GM19372 (cell line): Measurements from ENCODE around the gene JAK1.
"Not testable (repeated sequence)": the region's sequence is repeated elsewhere in the genome, so short reads cannot be mapped to it uniquely, and the experiment has no call there.

ENCODE experiments used
- ATAC-seq: cut with Tn5 transposase; IDR thresholded peaks from one replicate; pipeline ENCODE4 v1.9.1; 2021; ENCODE audit warnings: mild to moderate bottlenecking, low read depth, moderate library complexity; ENCODE audit not compliant: unreplicated experiment

Gene JAK1

DNA sequence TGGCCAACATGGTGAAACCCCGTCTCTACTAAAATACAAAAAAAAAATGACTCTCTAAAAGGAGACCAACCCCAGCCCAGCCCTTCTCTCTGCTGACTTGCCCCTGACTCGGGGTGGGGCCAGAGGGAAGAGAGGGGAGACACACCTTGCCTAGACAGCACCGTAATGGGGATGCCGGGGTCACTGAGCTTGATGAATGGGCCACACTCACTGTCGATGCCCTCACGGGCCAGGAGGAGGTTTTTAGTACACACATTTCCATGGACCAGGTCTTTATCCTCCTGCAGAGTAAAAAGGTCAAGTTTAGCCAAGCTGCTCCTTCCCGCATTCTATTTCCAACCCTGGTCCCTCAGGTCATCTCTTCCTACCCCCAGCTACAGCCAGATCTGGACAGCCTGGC, 121.7 kb downstream of the JAK1 start:
- ATAC-seq: no peak

GRCh38 chr1:64844175-64844574, 122.2 kb downstream of the JAK1 start:
- no peak for ATAC-seq

- no peak for ATAC-seq
These were observed 122.7 kb downstream of the JAK1 start for GRCh38 chr1:64843675-64844074.

DNA sequence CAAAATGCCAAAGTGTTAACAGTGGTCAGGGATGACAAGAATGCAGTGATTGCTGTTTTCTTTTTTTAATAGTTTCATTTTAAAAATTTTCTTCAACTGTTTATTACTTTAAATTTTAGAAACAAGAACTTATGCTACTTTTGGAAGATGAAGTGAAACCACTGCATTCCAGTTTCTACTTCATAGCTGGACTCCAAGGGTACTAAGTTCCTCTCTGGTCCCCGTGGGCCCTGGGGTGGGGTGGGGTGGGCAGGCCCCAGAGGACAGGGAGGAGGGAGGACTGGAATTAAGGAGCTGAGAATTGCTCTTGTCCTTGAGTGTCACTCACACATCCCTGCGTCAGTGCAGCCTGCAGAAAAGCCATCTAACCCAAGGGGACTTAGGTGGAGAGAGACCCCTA, 124.1 kb downstream of the JAK1 start:
- no peak for ATAC-seq

- ATAC-seq: no peak
These were observed 124.9 kb downstream of the JAK1 start for GRCh38 chr1:64841330-64842065.

DNA sequence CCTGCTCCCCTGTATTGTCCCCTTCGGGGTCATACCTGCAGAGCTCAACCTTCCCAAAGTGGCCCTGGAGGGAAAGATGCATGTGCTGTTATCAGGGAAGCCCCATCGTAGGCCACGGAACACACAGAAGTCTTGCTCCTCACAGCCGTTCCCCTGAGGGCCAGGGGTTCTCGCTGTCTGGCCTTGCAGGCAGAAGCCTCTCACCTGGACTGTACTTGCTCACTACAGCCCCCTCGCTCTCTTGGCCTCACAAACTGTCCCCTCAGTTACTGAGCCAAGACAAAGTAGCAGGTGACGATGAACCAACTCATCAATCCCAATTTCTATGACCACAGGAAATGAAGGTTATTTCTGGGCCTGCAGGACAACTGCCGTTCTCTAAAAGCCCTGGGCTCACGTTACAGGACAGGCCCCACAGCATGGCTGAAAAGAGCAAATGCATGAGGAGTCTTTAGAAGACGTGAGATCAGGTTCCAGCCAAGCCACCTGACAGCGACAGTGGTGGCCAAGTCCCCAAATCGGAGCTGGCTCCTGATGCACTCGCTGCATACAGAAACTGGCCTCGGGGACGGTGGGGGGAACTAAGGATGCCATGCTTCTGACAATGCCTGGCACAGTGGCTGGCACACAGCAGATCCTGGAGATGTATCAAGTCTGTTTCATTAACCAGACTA, 126.5 kb downstream of the JAK1 start:
- ATAC-seq: no peak

GRCh38 chr1:64839261-64839660, 127.1 kb downstream of the JAK1 start:
- ATAC-seq: no peak

DNA sequence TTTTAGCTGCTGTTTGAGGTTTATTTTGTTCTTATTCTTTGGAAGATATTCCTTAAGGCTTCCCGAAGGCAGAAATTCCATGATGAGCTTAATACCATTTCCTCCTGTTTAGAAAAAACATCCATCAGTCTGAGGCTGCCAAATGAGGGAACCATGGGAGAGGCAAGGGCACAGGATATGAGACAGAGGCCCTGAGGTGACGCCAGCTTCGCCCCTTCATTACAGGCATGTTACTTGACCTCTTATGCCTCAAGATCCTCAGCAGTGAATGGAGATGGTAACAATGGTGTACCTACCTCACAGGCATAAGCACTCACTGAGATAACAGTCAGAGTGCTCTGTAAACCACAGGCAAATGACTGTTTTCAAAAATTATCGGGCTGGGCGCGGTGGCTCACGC, 127.9 kb downstream of the JAK1 start:
- no peak for ATAC-seq

GRCh38 chr1:64836802-64837201, 129.5 kb downstream of the JAK1 start:
- ATAC-seq: no peak

DNA sequence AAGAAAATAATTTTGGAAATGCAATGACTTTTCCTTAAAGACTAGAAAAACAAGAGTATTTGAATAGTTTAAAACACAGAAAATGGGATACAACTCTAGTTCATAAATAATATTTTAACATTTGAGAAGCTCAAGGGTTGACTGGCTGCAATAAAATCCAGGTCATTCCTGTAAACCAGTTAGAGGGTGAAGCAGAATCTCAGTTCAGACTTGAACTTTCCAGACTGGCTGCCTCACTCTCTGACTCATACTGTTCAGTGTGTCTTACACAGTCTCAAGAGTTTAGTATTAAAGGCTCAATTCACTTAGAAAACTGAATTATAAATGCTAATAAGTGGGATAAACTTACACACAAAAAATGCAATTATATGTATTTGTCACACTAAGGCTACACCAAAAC, 131.6 kb downstream of the JAK1 start:
- ATAC-seq: no peak

- ATAC-seq: no peak
These were observed 136.2 kb downstream of the JAK1 start for GRCh38 chr1:64830030-64830651.

DNA sequence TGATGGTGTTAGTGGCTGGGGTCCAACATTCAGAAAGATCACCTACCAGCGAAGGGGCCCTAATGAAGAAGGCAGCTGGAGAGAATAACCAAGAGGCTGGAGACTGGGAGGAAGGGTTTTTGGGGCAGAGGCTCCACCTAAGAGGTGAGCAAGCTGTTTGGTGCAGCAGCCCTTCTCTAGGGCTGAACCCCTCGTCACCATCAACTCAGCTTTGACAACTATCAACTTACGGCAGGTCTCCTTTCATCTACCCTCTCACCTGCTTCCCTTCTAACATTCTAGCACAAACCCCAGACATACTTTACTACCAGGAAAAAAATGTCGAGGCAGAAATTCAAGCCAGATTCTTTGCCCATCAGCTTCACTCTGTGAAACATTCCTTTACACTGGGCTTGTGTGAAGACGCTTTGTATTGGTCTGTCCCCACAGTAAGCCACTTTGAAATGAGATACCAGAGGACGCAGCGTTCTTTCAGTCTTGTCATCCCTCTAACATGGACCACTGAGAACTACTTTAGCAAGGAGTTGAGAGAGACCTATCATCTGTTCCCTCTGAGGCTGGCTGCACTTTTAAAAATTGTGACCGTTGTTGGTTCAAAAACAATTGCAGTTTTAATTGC, 136.8 kb downstream of the JAK1 start:
- no peak for ATAC-seq

GRCh38 chr1:64828829-64829228, 137.5 kb downstream of the JAK1 start:
- no peak for ATAC-seq

GRCh38 chr1:64826991-64827390, 139.4 kb downstream of the JAK1 start:
- ATAC-seq: no peak

DNA sequence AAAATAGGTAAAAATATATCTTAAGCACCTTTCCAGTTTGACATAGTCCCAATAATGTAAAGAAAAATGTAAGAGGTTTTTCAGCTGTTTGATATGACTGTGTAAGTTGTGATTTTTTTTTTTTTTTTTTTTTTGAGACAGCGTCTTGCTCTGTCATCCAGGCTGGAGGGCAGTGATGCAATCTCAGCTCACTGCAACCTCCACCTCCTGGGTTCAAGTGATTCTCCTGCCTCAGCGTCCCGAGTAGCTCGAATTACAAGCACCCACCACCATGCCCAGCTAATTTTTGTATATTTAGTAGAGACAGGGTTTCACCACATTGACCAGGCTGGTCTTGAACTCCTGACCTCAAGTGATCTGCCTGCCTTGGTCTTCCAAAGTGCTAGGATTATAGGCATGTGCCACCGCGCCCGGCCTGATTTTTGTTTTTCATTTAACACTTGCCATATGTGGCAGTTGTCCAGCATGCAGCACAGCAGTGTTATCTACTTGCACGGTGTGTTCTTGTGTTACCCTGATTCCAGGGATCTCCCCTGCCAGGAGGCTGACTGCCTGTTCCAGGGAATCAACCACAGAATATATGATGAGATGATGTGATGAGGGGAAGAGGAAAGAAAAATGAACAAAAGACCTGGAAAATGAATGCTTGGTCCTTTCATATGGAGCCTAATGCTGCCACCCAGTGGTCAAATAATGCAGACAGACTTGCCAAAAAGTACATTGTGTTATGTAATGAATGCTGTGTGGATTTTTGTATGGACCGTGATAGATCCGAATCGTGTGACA, 142.5 kb downstream of the JAK1 start:
- no peak for ATAC-seq

- ATAC-seq: no peak
These were observed 143.7 kb downstream of the JAK1 start for GRCh38 chr1:64822621-64823020.

GRCh38 chr1:64820572-64820971, 145.8 kb downstream of the JAK1 start:
- ATAC-seq: not testable (repeated sequence)

DNA sequence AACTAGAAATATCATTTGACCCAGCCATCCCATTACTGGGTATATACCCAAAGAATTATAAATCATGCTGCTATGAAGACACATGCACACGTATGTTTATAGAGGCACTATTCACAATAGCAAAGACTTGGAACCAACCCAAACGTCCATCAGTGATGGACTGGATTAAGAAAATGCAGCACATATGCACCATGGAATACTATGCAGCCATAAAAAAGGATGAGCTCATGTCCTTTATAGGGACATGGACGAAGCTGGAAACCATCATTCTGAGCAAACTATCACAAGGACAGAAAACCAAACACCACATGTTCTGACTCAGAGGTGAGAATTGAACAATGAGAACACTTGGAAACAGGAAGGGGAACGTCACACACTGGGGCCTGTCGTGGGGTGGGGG, 149.0 kb downstream of the JAK1 start:
- ATAC-seq: not testable (repeated sequence)

GRCh38 chr1:64814427-64814826, 151.9 kb downstream of the JAK1 start:
- no peak for ATAC-seq

GRCh38 chr1:64811131-64811530, 155.2 kb downstream of the JAK1 start:
- no peak for ATAC-seq

DNA sequence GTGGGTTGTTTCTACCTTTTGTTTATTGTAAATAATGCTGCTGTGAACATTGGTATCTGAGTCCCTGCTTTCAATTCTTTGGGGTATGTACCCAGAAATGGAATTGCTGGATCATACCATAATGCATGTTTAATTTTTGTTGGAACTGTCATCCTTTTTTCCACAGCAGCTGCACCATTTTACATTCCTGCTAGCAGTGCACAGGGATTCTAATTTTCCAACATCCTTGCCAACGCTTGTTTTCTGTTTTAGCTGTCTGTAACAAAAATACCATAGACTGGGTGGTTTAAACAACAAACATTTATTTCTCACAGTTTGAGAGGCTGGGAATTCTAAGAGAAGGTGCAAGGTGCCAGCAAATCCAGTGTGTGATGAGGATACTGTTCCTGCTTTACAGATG, 156.3 kb downstream of the JAK1 start:
- no peak for ATAC-seq
